ENCODE results near the gene LZTS3. TPM values are rescaled to one million over a fixed set of nuclear protein-coding genes. Genes with fewer than 3 reads are reported as not detected.
"Not testable (repeated sequence)": the region's sequence is repeated elsewhere in the genome, so short reads cannot be mapped to it uniquely, and the experiment has no call there.

The LZTS3 gene
- total RNA-seq, 1 donor from 2014 or later: 14.9 TPM

DNA sequence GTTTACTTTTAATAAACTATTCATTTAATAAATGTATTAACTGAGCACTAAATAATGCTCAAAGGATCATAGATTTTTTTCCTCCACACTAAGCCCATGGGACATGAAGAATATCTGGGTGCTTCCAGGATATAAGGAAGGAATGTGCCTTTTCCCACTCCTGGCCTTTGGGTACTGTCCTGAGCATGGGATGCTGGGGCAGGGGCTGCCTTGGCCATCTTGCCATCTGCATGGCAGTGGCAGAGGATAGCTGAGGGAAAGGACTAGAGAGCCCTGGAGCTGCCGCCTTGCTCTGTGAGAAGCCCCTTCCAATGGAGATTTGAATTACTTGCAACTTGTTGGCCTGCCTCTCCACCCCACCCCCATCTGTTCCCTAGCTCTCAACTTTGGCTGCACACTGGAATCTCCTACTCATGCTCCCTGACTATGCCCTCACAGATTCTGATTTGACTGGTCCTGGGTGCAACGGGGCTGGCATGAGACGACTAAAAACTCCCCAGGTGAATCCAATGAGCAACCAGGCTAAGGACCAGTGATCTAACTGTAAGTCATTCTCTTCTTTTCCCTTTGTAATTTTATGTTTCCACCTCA is 15.6 kb upstream of the LZTS3 start:
- Histone ChIP-seq H3K9me3 (no peaks in the 10 kb centered on the region), H3K4me3 (no peak overlapping the region), H3K4me1 (no peaks in the 10 kb centered on the region), H3K27me3 (no peaks in the 10 kb centered on the region), H3K27ac (no peak overlapping the region), H3K36me3 (peaks cover 32 to 50% of the 10 kb centered on the region in 2 donors)
- no peak for DNase-seq (ENCODE audit: low spot score in 2 of 2)
- TF ChIP-seq, protein P1, sequence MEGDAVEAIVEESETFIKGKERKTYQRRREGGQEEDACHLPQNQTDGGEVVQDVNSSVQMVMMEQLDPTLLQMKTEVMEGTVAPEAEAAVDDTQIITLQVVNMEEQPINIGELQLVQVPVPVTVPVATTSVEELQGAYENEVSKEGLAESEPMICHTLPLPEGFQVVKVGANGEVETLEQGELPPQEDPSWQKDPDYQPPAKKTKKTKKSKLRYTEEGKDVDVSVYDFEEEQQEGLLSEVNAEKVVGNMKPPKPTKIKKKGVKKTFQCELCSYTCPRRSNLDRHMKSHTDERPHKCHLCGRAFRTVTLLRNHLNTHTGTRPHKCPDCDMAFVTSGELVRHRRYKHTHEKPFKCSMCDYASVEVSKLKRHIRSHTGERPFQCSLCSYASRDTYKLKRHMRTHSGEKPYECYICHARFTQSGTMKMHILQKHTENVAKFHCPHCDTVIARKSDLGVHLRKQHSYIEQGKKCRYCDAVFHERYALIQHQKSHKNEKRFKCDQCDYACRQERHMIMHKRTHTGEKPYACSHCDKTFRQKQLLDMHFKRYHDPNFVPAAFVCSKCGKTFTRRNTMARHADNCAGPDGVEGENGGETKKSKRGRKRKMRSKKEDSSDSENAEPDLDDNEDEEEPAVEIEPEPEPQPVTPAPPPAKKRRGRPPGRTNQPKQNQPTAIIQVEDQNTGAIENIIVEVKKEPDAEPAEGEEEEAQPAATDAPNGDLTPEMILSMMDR (IDR thresholded peaks at IDR 0.05): no peak
- intact Hi-C loops (cut with DNase I): no loop called here

DNA sequence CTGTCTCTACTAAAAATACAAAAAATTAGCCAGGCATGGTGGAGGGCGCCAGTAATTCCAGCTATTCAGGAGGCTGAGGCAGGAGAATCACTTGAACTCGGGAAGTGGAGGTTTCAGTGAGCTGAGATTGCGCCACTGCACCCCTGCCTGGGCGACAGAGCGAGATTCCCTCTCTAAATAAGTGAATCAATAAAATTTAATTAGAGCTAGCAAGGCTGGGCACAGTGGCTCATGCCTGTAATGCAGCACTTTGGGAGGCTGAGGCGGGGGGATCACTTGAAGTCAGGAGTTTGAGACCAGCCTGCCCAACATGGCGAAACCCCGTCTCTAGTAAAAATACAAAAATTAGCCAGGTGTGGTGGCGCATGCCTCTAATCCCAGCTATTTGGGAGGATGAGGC is 14.5 kb upstream of the LZTS3 start:
- DNase-seq (ENCODE audit: low spot score in 2 of 2); H3K4me1 ChIP-seq; H3K27me3 ChIP-seq; intact Hi-C loops (cut with DNase I); H3K9me3 ChIP-seq; H3K27ac ChIP-seq; H3K4me3 ChIP-seq: not testable (repeated sequence)
- H3K36me3 ChIP-seq: peaks cover 24 to 40% of the 10 kb centered on the region in 2 donors

DNA sequence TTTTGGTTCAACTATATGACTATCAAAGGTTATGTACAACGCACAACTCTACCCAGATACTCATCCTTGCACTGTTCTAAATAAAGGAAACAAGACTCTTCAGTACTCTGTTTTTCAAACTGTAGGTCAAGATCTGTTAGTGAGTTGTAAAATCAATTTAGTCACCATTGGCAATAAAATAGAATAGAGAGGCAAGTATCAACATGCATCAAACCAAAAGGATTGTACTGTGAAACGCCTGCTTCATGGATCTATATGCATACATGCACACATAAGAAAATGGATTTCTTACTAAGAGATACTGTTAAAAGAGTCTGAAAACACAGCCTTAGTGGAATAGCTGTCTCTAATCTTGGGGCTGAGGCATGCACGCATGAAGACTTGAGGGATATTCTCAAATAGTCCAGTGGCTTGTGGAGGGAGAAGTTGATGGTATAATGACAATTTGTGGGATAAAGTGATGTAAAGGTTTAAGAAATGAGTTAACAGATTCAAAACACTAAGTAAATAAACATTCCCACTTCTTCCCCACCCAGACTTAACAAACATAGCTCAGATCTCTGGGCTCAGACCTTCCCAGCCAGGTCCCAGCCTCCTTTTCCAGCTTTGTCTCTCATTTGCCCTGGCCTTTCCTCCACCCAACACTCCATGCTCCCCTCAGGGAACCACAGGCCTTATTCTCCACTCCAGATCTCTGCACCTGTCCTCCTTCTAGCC is 10.7 kb upstream of the LZTS3 start:
- TF ChIP-seq, protein P1 (IDR thresholded peaks at IDR 0.05): no peak
- Histone ChIP-seq H3K36me3 (peaks cover 0 to 6% of the 10 kb centered on the region in 2 donors), H3K27me3 (no peaks in the 10 kb centered on the region), H3K4me3 (no peak overlapping the region), H3K9me3 (no peaks in the 10 kb centered on the region), H3K27ac (no peak overlapping the region), H3K4me1 (no peaks in the 10 kb centered on the region)
- no peak for DNase-seq (ENCODE audit: low spot score in 2 of 2)
- intact Hi-C loops (cut with DNase I): no loop called here

DNA sequence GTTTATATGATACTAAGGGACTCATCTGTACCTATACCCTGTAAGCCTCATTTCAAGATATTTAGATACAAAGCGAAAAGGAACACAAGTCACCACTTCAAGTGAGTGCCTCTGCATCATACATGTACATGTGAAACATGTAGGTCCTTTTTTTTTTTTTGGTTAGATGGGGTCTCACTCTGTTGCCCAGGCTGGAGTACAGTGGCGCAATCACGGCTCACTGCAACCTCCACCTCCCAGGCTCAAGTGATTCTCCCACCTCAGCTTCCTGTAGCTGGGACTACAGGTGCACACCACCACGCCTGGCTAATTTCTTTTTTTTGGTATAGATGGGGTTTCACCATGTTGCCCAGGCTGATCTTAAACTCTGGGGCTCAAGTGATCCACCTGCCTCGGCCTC is 9.1 kb upstream of the LZTS3 start:
- DNase-seq (ENCODE audit: low spot score in 2 of 2); intact Hi-C loops (cut with DNase I); H3K36me3 ChIP-seq; H3K4me1 ChIP-seq; H3K4me3 ChIP-seq; H3K9me3 ChIP-seq; H3K27ac ChIP-seq; H3K27me3 ChIP-seq: not testable (repeated sequence)

DNA sequence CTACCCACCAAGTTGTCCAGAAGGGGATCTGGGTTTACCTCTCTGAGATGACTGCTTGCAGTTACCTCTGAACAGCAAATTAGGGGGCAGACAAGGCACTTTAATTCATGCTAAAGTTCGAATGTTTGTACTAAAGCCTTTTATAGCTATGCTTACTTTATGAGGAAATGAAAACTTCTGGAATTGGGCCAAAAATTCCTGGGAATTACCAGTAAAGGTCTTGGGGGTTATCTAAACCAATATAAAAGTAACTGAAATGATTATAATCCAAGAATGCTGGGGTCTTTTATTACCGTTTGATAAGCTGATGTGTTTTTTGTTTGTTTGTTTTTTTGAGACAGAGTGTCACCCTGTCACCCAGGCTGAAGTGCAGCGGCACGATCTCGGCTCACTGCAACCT is 7.9 kb upstream of the LZTS3 start:
- H3K27me3 ChIP-seq: no peaks in the 10 kb centered on the region
- no peaks in the 10 kb centered on the region for H3K9me3 ChIP-seq
- DNase-seq (ENCODE audit: low spot score in 2 of 2): no peak
- TF ChIP-seq, protein P1 (IDR thresholded peaks at IDR 0.05): no peak
- H3K4me1 ChIP-seq: no peaks in the 10 kb centered on the region
- H3K36me3 ChIP-seq: peaks cover 0 to 3% of the 10 kb centered on the region in 2 donors
- intact Hi-C loops (cut with DNase I): no loop called here
- H3K4me3 ChIP-seq: no peak overlapping the region
- H3K27ac ChIP-seq: no peak overlapping the region

DNA sequence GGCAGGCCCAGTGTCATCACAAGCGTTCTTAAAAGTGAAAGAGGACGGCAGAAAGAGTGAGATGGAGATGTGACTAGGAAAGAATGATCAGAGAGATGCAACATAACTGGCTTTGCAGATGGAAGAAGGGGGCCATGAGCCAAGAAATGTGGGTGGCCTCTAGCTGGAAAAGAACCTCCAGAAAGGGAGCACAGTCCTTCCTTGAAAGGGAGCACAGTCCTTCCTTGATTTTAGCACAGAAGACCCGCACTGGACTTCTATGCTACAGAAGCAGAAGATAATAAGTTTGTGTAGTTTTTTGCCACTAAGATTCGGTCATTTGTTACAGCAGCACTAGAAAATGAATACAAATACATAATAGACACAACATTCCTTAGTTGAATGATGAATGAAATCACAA is 7.0 kb upstream of the LZTS3 start:
- no peaks in the 10 kb centered on the region for H3K9me3 ChIP-seq
- intact Hi-C loops (cut with DNase I): no loop called here
- TF ChIP-seq, protein P1 (IDR thresholded peaks at IDR 0.05): no peak
- no peaks in the 10 kb centered on the region for H3K4me1 ChIP-seq
- H3K4me3 ChIP-seq: no peak overlapping the region
- DNase-seq (ENCODE audit: low spot score in 2 of 2): no peak
- no peaks in the 10 kb centered on the region for H3K27me3 ChIP-seq
- H3K36me3 ChIP-seq: peaks cover 0 to 3% of the 10 kb centered on the region in 2 donors
- H3K27ac ChIP-seq: no peak overlapping the region

Measured in ascending aorta (tissue), 2 donors.